OCI-LY1 (cell line): ENCODE results near the gene GABPA.

Source experiments
- H2AFZ ChIP-seq: fragments of 200-600 bp; sonication (generic), shearing (Covaris generic); 2 replicates; pipeline ENCODE4 v1.6.0; 2014; ENCODE audit warnings: antibody characterized with exemption, mild to moderate bottlenecking, low read length
- H3F3A ChIP-seq: fragments of 200-600 bp; sonication (generic), shearing (Covaris generic); 2 replicates; pipeline ENCODE4 v1.6.0; 2014; ENCODE audit warnings: mild to moderate bottlenecking, antibody characterized with exemption, low read length, moderate library complexity; ENCODE audit not compliant: insufficient read depth
- H3K27ac ChIP-seq: fragments of 200-600 bp; sonication (generic); 2 replicates; pipeline ENCODE4 v1.5.1; 2014; ENCODE audit warnings: low read length, mixed run types, mild to moderate bottlenecking, low read depth; ENCODE audit not compliant: poor library complexity, severe bottlenecking
- H3K27me3 ChIP-seq: fragments of 200-600 bp; sonication (generic); 2 replicates; pipeline ENCODE4 v1.6.0; 2014; ENCODE audit warnings: antibody characterized with exemption, mild to moderate bottlenecking, low read length, moderate library complexity; ENCODE audit not compliant: insufficient read depth
- H3K36me3 ChIP-seq: fragments of 200-600 bp; sonication (generic); 2 replicates; pipeline ENCODE4 v1.6.1; 2014; ENCODE audit warnings: mild to moderate bottlenecking, antibody characterized with exemption, low read length, moderate library complexity, mixed read lengths; ENCODE audit not compliant: insufficient read depth
- H3K4me1 ChIP-seq: fragments of 200-600 bp; sonication (generic); 2 replicates; pipeline ENCODE4 v1.5.1; 2014; ENCODE audit warnings: mild to moderate bottlenecking, low read length, moderate library complexity; ENCODE audit not compliant: insufficient read depth, severe bottlenecking
- H3K4me2 ChIP-seq: fragments of 200-600 bp; sonication (generic), shearing (Covaris generic); 2 replicates; pipeline ENCODE4 v1.6.1; 2014; ENCODE audit warnings: low read length
- H3K4me3 ChIP-seq: fragments of 200-600 bp; sonication (generic); 2 replicates; pipeline ENCODE4 v1.5.1; 2014; ENCODE audit warnings: low read length, low read depth, mild to moderate bottlenecking, mixed read lengths; ENCODE audit not compliant: poor library complexity, severe bottlenecking
- H3K79me2 ChIP-seq: fragments of 200-600 bp; shearing (Covaris generic); 2 replicates; pipeline ENCODE4 v1.6.1; 2016; ENCODE audit warnings: mixed run types, low read length, mixed read lengths; ENCODE audit not compliant: insufficient read depth
- H3K9ac ChIP-seq: fragments of 200-600 bp; sonication (generic), shearing (Covaris generic); 2 replicates; pipeline ENCODE4 v1.6.1; 2014; ENCODE audit warnings: mild to moderate bottlenecking, low read length, mixed read lengths
- H3K9me2 ChIP-seq: fragments of 200-600 bp; sonication (generic), shearing (Covaris generic); 2 replicates; pipeline ENCODE4 v1.6.1; 2014; ENCODE audit warnings: low read depth, mild to moderate bottlenecking, low read length, mixed read lengths
- H3K9me3 ChIP-seq: fragments of 200-600 bp; shearing (Covaris generic); 2 replicates; pipeline ENCODE4 v1.6.1; 2014; ENCODE audit warnings: low read length, mixed read lengths
- H4K20me1 ChIP-seq: fragments of 200-600 bp; sonication (generic), shearing (Covaris generic); 2 replicates; pipeline ENCODE4 v1.6.0; 2016; ENCODE audit warnings: mild to moderate bottlenecking, low read length; ENCODE audit not compliant: insufficient read depth
- EZH2 ChIP-seq: fragments of 200-600 bp; sonication (generic), shearing (Covaris generic); IDR thresholded peaks from 2 replicates; pipeline ENCODE4 v1.8.0; 2017; ENCODE audit warnings: borderline replicate concordance, mixed run types, mild to moderate bottlenecking, antibody characterized with exemption, low read length, moderate library complexity, mixed read lengths
- TF ChIP-seq, protein P1 (sequence below): fragments of 200-600 bp; sonication (generic), shearing (Covaris generic); IDR thresholded peaks from 2 replicates; pipeline ENCODE4 v1.5.1; 2017; ENCODE audit warnings: mild to moderate bottlenecking, antibody characterized with exemption, low read length, moderate library complexity, mixed read lengths

The GABPA gene

DNA sequence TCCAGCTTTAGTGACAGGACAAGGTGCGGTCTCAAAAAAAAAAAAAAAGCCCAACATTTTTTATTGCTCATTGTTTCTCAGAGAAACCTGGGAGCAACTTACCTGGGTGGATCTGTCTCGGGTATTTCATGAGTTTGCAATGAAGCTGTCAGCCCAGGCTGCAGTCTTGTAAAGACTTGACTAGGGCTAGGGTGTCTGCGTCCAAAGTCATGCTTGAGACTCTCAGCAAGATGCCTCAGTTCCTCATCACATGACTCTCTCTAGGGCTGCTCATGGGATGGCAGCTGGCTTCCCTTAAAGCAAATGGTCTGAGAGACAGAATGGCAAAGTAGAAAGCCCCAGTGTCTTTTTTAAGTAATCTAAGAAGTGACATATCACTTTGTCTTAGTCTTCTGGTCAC lies 8.1 kb downstream of the GABPA start:
- peaks cover 25% of the 10 kb centered on the region for H3K79me2 ChIP-seq
- 0 out of 2 replicates have a peak, but pooled peaks cover 2% of the 10 kb centered on the region for H3F3A ChIP-seq
- H3K4me1 ChIP-seq, result peaks cover 25% of the 10 kb centered on the region
- TF ChIP-seq, protein P1, sequence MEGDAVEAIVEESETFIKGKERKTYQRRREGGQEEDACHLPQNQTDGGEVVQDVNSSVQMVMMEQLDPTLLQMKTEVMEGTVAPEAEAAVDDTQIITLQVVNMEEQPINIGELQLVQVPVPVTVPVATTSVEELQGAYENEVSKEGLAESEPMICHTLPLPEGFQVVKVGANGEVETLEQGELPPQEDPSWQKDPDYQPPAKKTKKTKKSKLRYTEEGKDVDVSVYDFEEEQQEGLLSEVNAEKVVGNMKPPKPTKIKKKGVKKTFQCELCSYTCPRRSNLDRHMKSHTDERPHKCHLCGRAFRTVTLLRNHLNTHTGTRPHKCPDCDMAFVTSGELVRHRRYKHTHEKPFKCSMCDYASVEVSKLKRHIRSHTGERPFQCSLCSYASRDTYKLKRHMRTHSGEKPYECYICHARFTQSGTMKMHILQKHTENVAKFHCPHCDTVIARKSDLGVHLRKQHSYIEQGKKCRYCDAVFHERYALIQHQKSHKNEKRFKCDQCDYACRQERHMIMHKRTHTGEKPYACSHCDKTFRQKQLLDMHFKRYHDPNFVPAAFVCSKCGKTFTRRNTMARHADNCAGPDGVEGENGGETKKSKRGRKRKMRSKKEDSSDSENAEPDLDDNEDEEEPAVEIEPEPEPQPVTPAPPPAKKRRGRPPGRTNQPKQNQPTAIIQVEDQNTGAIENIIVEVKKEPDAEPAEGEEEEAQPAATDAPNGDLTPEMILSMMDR, result no peak
- TF ChIP-seq EZH2, result no peak
- no peak overlapping the region for H3K4me3 ChIP-seq
- no peak overlapping the region for H3K9ac ChIP-seq
- no peak overlapping the region for H3K4me2 ChIP-seq
- H3K27me3 ChIP-seq, result no peaks in the 10 kb centered on the region
- no peak overlapping the region for H2AFZ ChIP-seq
- peaks cover 42% of the 10 kb centered on the region for H3K36me3 ChIP-seq
- H3K27ac ChIP-seq, result no peak overlapping the region
- H3K9me2 ChIP-seq, result no peaks in the 10 kb centered on the region
- H4K20me1 ChIP-seq, result no peaks in the 10 kb centered on the region
- H3K9me3 ChIP-seq, result no peaks in the 10 kb centered on the region

DNA sequence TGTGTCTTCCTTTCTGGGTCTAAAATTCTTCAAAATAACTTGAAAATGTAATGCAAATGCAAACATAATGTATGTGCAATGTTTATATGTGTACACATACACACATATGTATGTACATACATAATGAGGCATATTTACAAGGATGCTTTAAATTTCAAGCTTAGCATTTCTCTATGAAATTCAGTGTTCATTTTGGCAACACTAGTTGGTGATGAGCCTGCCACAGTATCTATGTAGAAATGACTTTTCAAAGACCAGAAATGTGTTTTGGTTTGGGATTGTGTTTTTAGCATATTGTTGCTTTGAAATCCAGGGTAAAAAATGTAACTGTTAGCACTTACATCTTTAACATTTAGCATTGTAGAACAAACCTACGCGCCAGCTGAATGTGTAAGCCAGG lies 10.1 kb downstream of the GABPA start:
- Histone ChIP-seq H3K27me3 (no peaks in the 10 kb centered on the region), H3K79me2 (peaks cover 7% of the 10 kb centered on the region), H3K9ac (no peak overlapping the region), H3K9me3 (no peaks in the 10 kb centered on the region), H3K4me3 (no peak overlapping the region), H3K9me2 (no peaks in the 10 kb centered on the region), H3K27ac (no peak overlapping the region), H3K36me3 (peaks cover 60% of the 10 kb centered on the region), H2AFZ (no peak overlapping the region), H3K4me2 (no peak overlapping the region), H3F3A (0 out of 2 replicates have a peak, but pooled peaks cover under 1% of the 10 kb centered on the region), H4K20me1 (no peaks in the 10 kb centered on the region), H3K4me1 (peaks cover 5% of the 10 kb centered on the region)
- TF ChIP-seq, protein P1, result no peak
- no peak for TF ChIP-seq EZH2

DNA sequence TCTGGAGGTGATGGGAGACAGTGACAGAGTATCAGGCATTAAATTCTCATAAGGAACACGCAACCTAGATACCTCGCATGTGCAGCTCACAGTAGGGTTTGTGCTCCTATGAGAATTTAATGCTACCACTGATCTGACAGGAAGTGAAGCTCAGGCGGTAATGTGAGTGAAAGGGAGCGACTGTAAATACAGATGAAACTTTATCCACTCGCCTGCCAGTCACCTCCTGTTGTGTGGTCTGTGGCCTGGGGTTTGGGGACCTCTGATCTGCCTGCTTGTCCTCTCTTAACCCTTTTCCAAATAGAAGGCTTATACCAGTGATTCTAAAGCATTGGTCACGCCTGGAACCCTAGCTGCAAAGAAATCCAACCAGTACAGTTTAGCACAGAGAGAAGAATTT lies 15.3 kb downstream of the GABPA start:
- Histone ChIP-seq H2AFZ (no peak overlapping the region), H3K79me2 (no peaks in the 10 kb centered on the region), H3K9ac (no peak overlapping the region), H4K20me1 (no peaks in the 10 kb centered on the region), H3K9me3 (no peaks in the 10 kb centered on the region), H3K27ac (no peak overlapping the region), H3K4me1 (no peaks in the 10 kb centered on the region), H3K36me3 (peaks cover 77% of the 10 kb centered on the region), H3K4me2 (no peak overlapping the region), H3K27me3 (no peaks in the 10 kb centered on the region), H3K4me3 (no peak overlapping the region), H3K9me2 (no peaks in the 10 kb centered on the region), H3F3A (no peaks in the 10 kb centered on the region)
- TF ChIP-seq, protein P1, result no peak
- TF ChIP-seq EZH2, result no peak
